NB4 (cell line): Measurements from ENCODE around the gene NAT10.

Experiments used
- MYC ChIP-seq: IDR thresholded peaks from 2 replicates; pipeline ENCODE4 v1.6.1; 2011; ENCODE audit warnings: low read depth, low read length
- TF ChIP-seq, protein P1 (sequence below): IDR thresholded peaks from one replicate; pipeline ENCODE4 v1.5.1; 2012; ENCODE audit warnings: low read depth, low read length

DNA sequence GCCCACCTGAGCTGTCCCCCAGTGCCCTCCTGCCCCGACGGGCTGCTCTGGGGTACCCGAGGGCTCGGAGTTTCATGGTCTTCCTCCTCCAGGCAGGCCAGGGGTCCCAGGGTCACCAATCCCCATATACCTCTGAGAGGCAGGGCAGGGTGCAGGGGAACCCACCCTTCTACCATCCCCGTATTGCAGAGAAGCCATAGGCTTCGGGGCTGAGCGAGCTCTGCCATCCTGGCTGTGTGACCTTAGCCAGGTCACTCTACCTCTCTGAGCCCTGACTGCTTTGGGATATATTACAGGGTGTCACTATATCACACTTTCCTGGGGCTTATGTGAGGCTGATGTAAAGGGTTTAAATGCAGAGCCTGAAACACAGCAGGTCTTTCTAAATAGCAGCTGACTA is 57.4 kb downstream of the NAT10 start:
- no peak for TF ChIP-seq MYC
- TF ChIP-seq, protein P1, sequence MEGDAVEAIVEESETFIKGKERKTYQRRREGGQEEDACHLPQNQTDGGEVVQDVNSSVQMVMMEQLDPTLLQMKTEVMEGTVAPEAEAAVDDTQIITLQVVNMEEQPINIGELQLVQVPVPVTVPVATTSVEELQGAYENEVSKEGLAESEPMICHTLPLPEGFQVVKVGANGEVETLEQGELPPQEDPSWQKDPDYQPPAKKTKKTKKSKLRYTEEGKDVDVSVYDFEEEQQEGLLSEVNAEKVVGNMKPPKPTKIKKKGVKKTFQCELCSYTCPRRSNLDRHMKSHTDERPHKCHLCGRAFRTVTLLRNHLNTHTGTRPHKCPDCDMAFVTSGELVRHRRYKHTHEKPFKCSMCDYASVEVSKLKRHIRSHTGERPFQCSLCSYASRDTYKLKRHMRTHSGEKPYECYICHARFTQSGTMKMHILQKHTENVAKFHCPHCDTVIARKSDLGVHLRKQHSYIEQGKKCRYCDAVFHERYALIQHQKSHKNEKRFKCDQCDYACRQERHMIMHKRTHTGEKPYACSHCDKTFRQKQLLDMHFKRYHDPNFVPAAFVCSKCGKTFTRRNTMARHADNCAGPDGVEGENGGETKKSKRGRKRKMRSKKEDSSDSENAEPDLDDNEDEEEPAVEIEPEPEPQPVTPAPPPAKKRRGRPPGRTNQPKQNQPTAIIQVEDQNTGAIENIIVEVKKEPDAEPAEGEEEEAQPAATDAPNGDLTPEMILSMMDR: no peak
